SH-SY5Y (cell line): ENCODE results near the gene LY9.

Experiments
- GATA2 ChIP-seq: IDR thresholded peaks from 2 replicates; pipeline ENCODE4 v1.6.1; 2011; ENCODE audit warnings: mild to moderate bottlenecking, low read depth, low read length
- GATA3 ChIP-seq: IDR thresholded peaks from 2 replicates; pipeline ENCODE4 v1.6.1; 2011; ENCODE audit warnings: low read depth, mild to moderate bottlenecking, low read length, moderate library complexity

The LY9 gene

GRCh38 chr1:160834945-160835565, 39.1 kb downstream of the LY9 start:
- TF ChIP-seq GATA2 (no peak), GATA3 (no peak)

- no peak for TF ChIP-seq GATA3
- no peak for TF ChIP-seq GATA2
Measured at GRCh38 chr1:160835751-160836150, 39.8 kb downstream of the LY9 start.

GRCh38 chr1:160836561-160836960, 40.6 kb downstream of the LY9 start:
- TF ChIP-seq GATA3: no peak
- TF ChIP-seq GATA2: no peak

GRCh38 chr1:160836981-160837557, 41.1 kb downstream of the LY9 start:
- no peak for TF ChIP-seq GATA3
- no peak for TF ChIP-seq GATA2

- no peak for TF ChIP-seq GATA2
- TF ChIP-seq GATA3: no peak
Measured at GRCh38 chr1:160837558-160838205, 41.7 kb downstream of the LY9 start.

- TF ChIP-seq GATA2 (no peak), GATA3 (no peak)
Measured at GRCh38 chr1:160838888-160839287, 42.9 kb downstream of the LY9 start.

GRCh38 chr1:160839746-160840145, 43.8 kb downstream of the LY9 start:
- TF ChIP-seq GATA2: no peak
- TF ChIP-seq GATA3: no peak

GRCh38 chr1:160841079-160841478, 45.1 kb downstream of the LY9 start:
- TF ChIP-seq GATA3: no peak
- no peak for TF ChIP-seq GATA2

GRCh38 chr1:160844447-160845232, 48.7 kb downstream of the LY9 start:
- TF ChIP-seq GATA3: no peak

GRCh38 chr1:160846281-160846680, 50.3 kb downstream of the LY9 start:
- TF ChIP-seq GATA3 (no peak), GATA2 (no peak)

GRCh38 chr1:160850541-160850940, 54.6 kb downstream of the LY9 start:
- TF ChIP-seq GATA3: no peak
- TF ChIP-seq GATA2: no peak

GRCh38 chr1:160850993-160851392, 55.0 kb downstream of the LY9 start:
- TF ChIP-seq GATA2 (no peak), GATA3 (no peak)

GRCh38 chr1:160853014-160853413, 57.0 kb downstream of the LY9 start:
- no peak for TF ChIP-seq GATA2
- TF ChIP-seq GATA3: no peak

- TF ChIP-seq GATA2: no peak
- TF ChIP-seq GATA3: no peak
Measured at GRCh38 chr1:160853754-160854153, 57.8 kb downstream of the LY9 start.
